Measurements from ENCODE around the gene ZFP36L1. TPM values are rescaled to one million over a fixed set of nuclear protein-coding genes. Genes with fewer than 3 reads are reported as not detected.

The ZFP36L1 gene
- total RNA-seq: 100 to 1,000 TPM; 217 to 257 TPM
- total RNA-seq: 69.8 to 183 reads per million in 2 donors

- H3K9me3 ChIP-seq (ENCODE audit: control insufficient read depth, low read length, poor library complexity, severe bottlenecking): peaks cover 2% of the 10 kb centered on the region
- ATAC-seq (peak; percentile 55), DNase-seq (peak; percentile 87 to 94 (median 90))
- Mint-ChIP-seq H3K4me3 (peak within 1 kb of the TSS; percentile 96), H3K27ac (peak within 1 kb of the TSS; percentile 99), H3K27me3 (no peaks in the 10 kb centered on the region), H3K36me3 (ENCODE audit: low read depth) (peaks cover 24% of the 10 kb centered on the region), H3K4me1 (peaks cover 61% of the 10 kb centered on the region)
These were observed at the start of gene ZFP36L1 for GRCh38 chr14:68792979-68793733. Gene ZFP36L1 (minus strand): TSS chr14:68793067. CDS start chr14:68792938, 129 bp downstream.

GRCh38 chr14:68842298-68842697 is 49.4 kb upstream of the ZFP36L1 start:
- Mint-ChIP-seq H3K4me1 (peaks cover 18% of the 10 kb centered on the region), H3K36me3 (ENCODE audit: low read depth) (peaks cover 3% of the 10 kb centered on the region), H3K27me3 (peaks cover 13% of the 10 kb centered on the region), H3K4me3 (no peak overlapping the region), H3K27ac (peak overlapping the region; percentile 68)
- no peak for DNase-seq
- ATAC-seq: no peak
- H3K9me3 ChIP-seq (ENCODE audit: control insufficient read depth, low read length, poor library complexity, severe bottlenecking): no peaks in the 10 kb centered on the region

GRCh38 chr14:68841016-68841809 is 48.3 kb upstream of the ZFP36L1 start:
- no peak for DNase-seq
- ATAC-seq: no peak

GRCh38 chr14:68840454-68840853 is 47.6 kb upstream of the ZFP36L1 start:
- peaks cover 13% of the 10 kb centered on the region for H3K27me3 Mint-ChIP-seq
- H3K4me3 Mint-ChIP-seq: no peak overlapping the region
- no peak for DNase-seq
- H3K36me3 Mint-ChIP-seq (ENCODE audit: low read depth): peaks cover 3% of the 10 kb centered on the region
- peaks cover 18% of the 10 kb centered on the region for H3K4me1 Mint-ChIP-seq
- H3K9me3 ChIP-seq (ENCODE audit: control insufficient read depth, low read length, poor library complexity, severe bottlenecking): no peaks in the 10 kb centered on the region
- no peak overlapping the region for H3K27ac Mint-ChIP-seq
- no peak for ATAC-seq

More at GRCh38 chr14:68841016-68841809, 48.3 kb upstream of the ZFP36L1 start:
- H3K36me3 Mint-ChIP-seq (ENCODE audit: low read depth): peaks cover 3% of the 10 kb centered on the region
- peak overlapping the region; percentile 68 for H3K27ac Mint-ChIP-seq
- peaks cover 18% of the 10 kb centered on the region for H3K4me1 Mint-ChIP-seq
- H3K9me3 ChIP-seq (ENCODE audit: control insufficient read depth, low read length, poor library complexity, severe bottlenecking): no peaks in the 10 kb centered on the region
- H3K4me3 Mint-ChIP-seq: no peak overlapping the region
- peaks cover 13% of the 10 kb centered on the region for H3K27me3 Mint-ChIP-seq

- no peaks in the 10 kb centered on the region for H3K27me3 Mint-ChIP-seq
- ATAC-seq (no peak), DNase-seq (no peak)
- H3K36me3 Mint-ChIP-seq (ENCODE audit: low read depth): peaks cover 3% of the 10 kb centered on the region
- no peaks in the 10 kb centered on the region for H3K9me3 ChIP-seq (ENCODE audit: control insufficient read depth, low read length, poor library complexity, severe bottlenecking)
- peaks cover 2% of the 10 kb centered on the region for H3K4me1 Mint-ChIP-seq
- H3K27ac Mint-ChIP-seq: no peak overlapping the region
- H3K4me3 Mint-ChIP-seq: no peak overlapping the region
These were observed 43.2 kb upstream of the ZFP36L1 start for GRCh38 chr14:68836082-68836481.

GRCh38 chr14:68834816-68835215 is 41.9 kb upstream of the ZFP36L1 start:
- no peak for DNase-seq
- no peaks in the 10 kb centered on the region for H3K9me3 ChIP-seq (ENCODE audit: control insufficient read depth, low read length, poor library complexity, severe bottlenecking)
- ATAC-seq: no peak
- no peak overlapping the region for H3K4me3 Mint-ChIP-seq
- no peak overlapping the region for H3K27ac Mint-ChIP-seq
- no peaks in the 10 kb centered on the region for H3K4me1 Mint-ChIP-seq
- H3K27me3 Mint-ChIP-seq: no peaks in the 10 kb centered on the region
- H3K36me3 Mint-ChIP-seq (ENCODE audit: low read depth): peaks cover 3% of the 10 kb centered on the region

- H3K36me3 Mint-ChIP-seq (ENCODE audit: low read depth): no peaks in the 10 kb centered on the region
- DNase-seq (no peak), ATAC-seq (no peak)
- no peaks in the 10 kb centered on the region for H3K9me3 ChIP-seq (ENCODE audit: control insufficient read depth, low read length, poor library complexity, severe bottlenecking)
- H3K4me1 Mint-ChIP-seq: peaks cover 8% of the 10 kb centered on the region
- H3K27ac Mint-ChIP-seq: no peak overlapping the region
- no peaks in the 10 kb centered on the region for H3K27me3 Mint-ChIP-seq
- no peak overlapping the region for H3K4me3 Mint-ChIP-seq
These were observed 35.8 kb upstream of the ZFP36L1 start for GRCh38 chr14:68828698-68829097.

- Mint-ChIP-seq H3K4me1 (peaks cover 18% of the 10 kb centered on the region), H3K27me3 (no peaks in the 10 kb centered on the region), H3K36me3 (ENCODE audit: low read depth) (no peaks in the 10 kb centered on the region), H3K27ac (no peak overlapping the region), H3K4me3 (no peak overlapping the region)
- ATAC-seq: no peak
- DNase-seq: no peak
- H3K9me3 ChIP-seq (ENCODE audit: control insufficient read depth, low read length, poor library complexity, severe bottlenecking): no peaks in the 10 kb centered on the region
These were observed 32.9 kb upstream of the ZFP36L1 start for GRCh38 chr14:68825729-68826128.

GRCh38 chr14:68824517-68825347 is 31.9 kb upstream of the ZFP36L1 start:
- DNase-seq (no peak), ATAC-seq (no peak)
- Mint-ChIP-seq H3K27ac (no peak overlapping the region), H3K27me3 (no peaks in the 10 kb centered on the region), H3K4me3 (no peak overlapping the region), H3K4me1 (peaks cover 27% of the 10 kb centered on the region), H3K36me3 (ENCODE audit: low read depth) (no peaks in the 10 kb centered on the region)
- H3K9me3 ChIP-seq (ENCODE audit: control insufficient read depth, low read length, poor library complexity, severe bottlenecking): no peaks in the 10 kb centered on the region

GRCh38 chr14:68824207-68824516 is 31.3 kb upstream of the ZFP36L1 start:
- no peaks in the 10 kb centered on the region for H3K36me3 Mint-ChIP-seq (ENCODE audit: low read depth)

GRCh38 chr14:68823434-68824206 is 30.8 kb upstream of the ZFP36L1 start:
- Mint-ChIP-seq H3K27ac (no peak overlapping the region), H3K36me3 (ENCODE audit: low read depth) (no peaks in the 10 kb centered on the region), H3K4me1 (peaks cover 34% of the 10 kb centered on the region), H3K4me3 (no peak overlapping the region), H3K27me3 (no peaks in the 10 kb centered on the region)
- DNase-seq: no peak
- no peak for ATAC-seq
- H3K9me3 ChIP-seq (ENCODE audit: control insufficient read depth, low read length, poor library complexity, severe bottlenecking): no peaks in the 10 kb centered on the region

More at GRCh38 chr14:68824207-68824516, 31.3 kb upstream of the ZFP36L1 start:
- Mint-ChIP-seq H3K4me1 (peaks cover 32% of the 10 kb centered on the region), H3K4me3 (no peak overlapping the region), H3K27ac (no peak overlapping the region), H3K27me3 (no peaks in the 10 kb centered on the region)
- ATAC-seq (no peak), DNase-seq (no peak)
- H3K9me3 ChIP-seq (ENCODE audit: control insufficient read depth, low read length, poor library complexity, severe bottlenecking): no peaks in the 10 kb centered on the region

GRCh38 chr14:68822926-68823325 is 30.1 kb upstream of the ZFP36L1 start:
- H3K27ac Mint-ChIP-seq: no peak overlapping the region
- H3K9me3 ChIP-seq (ENCODE audit: control insufficient read depth, low read length, poor library complexity, severe bottlenecking): no peaks in the 10 kb centered on the region
- ATAC-seq: no peak

More at GRCh38 chr14:68822926-68823325, 30.1 kb upstream of the ZFP36L1 start:
- H3K36me3 Mint-ChIP-seq (ENCODE audit: low read depth): no peaks in the 10 kb centered on the region
- no peak for DNase-seq
- H3K4me3 Mint-ChIP-seq: no peak overlapping the region
- H3K27me3 Mint-ChIP-seq: no peaks in the 10 kb centered on the region
- peaks cover 34% of the 10 kb centered on the region for H3K4me1 Mint-ChIP-seq
